GM12892 (cell line): Measurements from ENCODE around the gene TAB2.

Experiments used
- POLR2A ChIP-seq: IDR thresholded peaks from 2 replicates; pipeline ENCODE4 v1.6.1; 2011; ENCODE audit warnings: low read depth, low read length, control low read depth
- POLR2AphosphoS5 ChIP-seq: IDR thresholded peaks from 2 replicates; pipeline ENCODE4 v1.6.1; 2011; ENCODE audit warnings: low read depth, low read length, control low read depth
- TAF1 ChIP-seq: IDR thresholded peaks from 2 replicates; pipeline ENCODE4 v1.6.1; 2011; ENCODE audit warnings: low read depth, mild to moderate bottlenecking, control low read depth, low read length, borderline replicate concordance

DNA sequence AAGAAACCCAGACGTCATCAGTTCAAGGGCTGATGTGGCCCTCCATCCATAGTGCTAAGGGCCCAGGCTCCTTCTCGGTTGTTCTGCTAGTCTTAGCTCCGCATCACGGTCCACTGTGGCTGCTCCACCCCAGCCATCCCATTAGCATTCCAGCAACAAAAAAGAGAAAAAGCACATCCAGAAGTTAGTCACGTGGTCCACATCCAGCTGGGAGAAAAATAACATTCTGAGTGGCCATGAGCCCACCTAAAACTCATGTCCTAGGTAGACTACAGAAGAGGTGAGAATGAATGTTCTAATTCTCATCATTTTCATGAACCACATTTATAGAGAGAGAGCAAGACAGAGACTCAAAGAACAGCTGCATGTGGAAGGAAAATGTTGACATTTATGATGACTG lies 49.4 kb upstream of the TAB2 start:
- TF ChIP-seq POLR2AphosphoS5 (no peak), POLR2A (no peak), TAF1 (no peak)
